ENCODE results near the gene TAGAP. TPM values are rescaled to one million over a fixed set of nuclear protein-coding genes. Genes with fewer than 3 reads are reported as not detected.

TAGAP gene
- total and polyA plus RNA-seq, 2 of the 8 experiments (the other 6 are each of a cell fraction or from before 2014, with no cell fraction given), result not detected

GRCh38 chr6:159053781-159054398 lies 9.1 kb upstream of the TAGAP start:
- no peak overlapping the region for H3K23ac ChIP-seq (ENCODE audit: insufficient read length)
- CTCF ChIA-PET (ENCODE audit: partially characterized antibody), result interaction anchor here (0.8 to 1.8 kb wide), 7 partner anchors 9 to 56 kb away, joined by 3 to 9 read pairs (median 4); no protein-coding TSS in a partner anchor
- no peak for TF ChIP-seq GABPA (IDR thresholded peaks at IDR 0.05; ENCODE audit: borderline replicate concordance, insufficient read depth, low read length)

More at GRCh38 chr6:159053781-159054398, 9.1 kb upstream of the TAGAP start:
- Histone ChIP-seq H3K56ac (replicated peaks; ENCODE audit: insufficient read length, low read depth, low read length) (no peak overlapping the region), H4K91ac (replicated peaks; ENCODE audit: insufficient read length, low read length) (no peak overlapping the region), H2BK20ac (ENCODE audit: low read length) (no peak overlapping the region), H3K9me3 (ENCODE audit: insufficient read depth in 2 of 2, low read depth in 1 of 2, low read length in 1 of 2) (no peaks in the 10 kb centered on the region), H4K8ac (ENCODE audit: extremely low read depth, insufficient read depth, low read length) (no peak overlapping the region), H3K9ac (replicated peaks in 1 of 4; ENCODE audit: extremely low read depth in 1 of 4, low read depth in 3 of 4, low read length in 3 of 4) (no peak overlapping the region), H2AFZ (ENCODE audit: low read length) (no peak overlapping the region), H3K4me1 (replicated peaks in 1 of 4; ENCODE audit: control insufficient read depth in 3 of 4, insufficient read depth in 4 of 4, low read length in 3 of 4) (no peaks in the 10 kb centered on the region), H3K79me2 (ENCODE audit: control insufficient read depth in 1 of 2, insufficient read depth in 2 of 2, low read length in 2 of 2) (no peaks in the 10 kb centered on the region), H2BK5ac (ENCODE audit: low read depth, low read length) (no peak overlapping the region), H3K27ac (ENCODE audit: low read depth, low read length) (no peak overlapping the region), H3K4me2 (ENCODE audit: insufficient read depth in 1 of 2, low read depth in 2 of 2, low read length in 2 of 2) (no peak overlapping the region), H4K5ac (ENCODE audit: insufficient read length, low read depth, low read length) (no peak overlapping the region), H3K23me2 (ENCODE audit: low read depth, low read length) (no peaks in the 10 kb centered on the region), H2BK12ac (ENCODE audit: low read depth, low read length) (no peak overlapping the region), H3K14ac (ENCODE audit: insufficient read length) (no peak overlapping the region), H3K79me1 (ENCODE audit: low read depth, low read length) (no peaks in the 10 kb centered on the region), H2BK120ac (replicated peaks; ENCODE audit: low read depth, low read length) (no peak overlapping the region), H3K18ac (ENCODE audit: extremely low read depth, low read length) (no peak overlapping the region), H3K36me3 (ENCODE audit: control insufficient read depth in 2 of 4, insufficient read depth in 4 of 4, low read length in 3 of 4) (no peaks in the 10 kb centered on the region), H3K4me3 (ENCODE audit: extremely low read depth in 1 of 4, insufficient read depth in 2 of 4, low read depth in 3 of 4, low read length in 4 of 4) (no peak overlapping the region), H4K20me1 (replicated peaks in 1 of 2; ENCODE audit: control insufficient read depth in 1 of 2, insufficient read depth in 2 of 2, low read length in 2 of 2) (no peaks in the 10 kb centered on the region), H2AK5ac (ENCODE audit: low read depth, low read length) (no peak overlapping the region), H3K27me3 (replicated peaks in 1 of 4; ENCODE audit: control insufficient read depth in 3 of 4, extremely low read depth in 1 of 4, insufficient read depth in 3 of 4, low read length in 3 of 4) (no peaks in the 10 kb centered on the region), H2BK15ac (ENCODE audit: low read length) (no peak overlapping the region), H3K4ac (replicated peaks; ENCODE audit: insufficient read length, low read depth, low read length) (no peak overlapping the region)
- no peak for FAIRE-seq
- 88% methylated on average over 12 of the region's 12 CpGs; no CpG with 5 or more reads in 1 of the 2 experiments for WGBS, 2 experiments (ENCODE audit: extremely low coverage in 1 of 2, insufficient coverage in 1 of 2, insufficient read length in 1 of 2, insufficient replicate concordance in 2 of 2, low coverage in 1 of 2, low lambda C conversion rate in 2 of 2, missing lambda C conversion rate in 1 of 2)
- DNase-seq (ENCODE audit: low read depth in 1 of 2, low spot score in 2 of 2), result no peak
- POLR2A ChIA-PET (ENCODE audit: partially characterized antibody), result no interaction called here
